Peyer's patch (tissue), 4 donors: Measurements from ENCODE around the gene USP22.

Experiments used
- CTCF ChIP-seq, 6 experiments: fragments of 450-650 bp in 4 of 6; fragments of 200-600 bp in 2 of 6; sonication (generic) in 1 of 6; IDR thresholded peaks; one replicate each; pipeline ENCODE4 v1.5.1; 2017 to 2019; ENCODE audit warnings: antibody characterized with exemption in 6 of 6, mild to moderate bottlenecking in 3 of 6, moderate library complexity in 1 of 6
- POLR2A ChIP-seq, 2 donors: fragments of 450-650 bp; IDR thresholded peaks; one replicate each; pipeline ENCODE4 v1.5.1; 2017; ENCODE audit warnings: antibody characterized with exemption in 2 of 2, mild to moderate bottlenecking in 2 of 2, moderate library complexity in 2 of 2

GRCh38 chr17:20970329-20970728 is 72.5 kb downstream of the USP22 start:
- TF ChIP-seq POLR2A (IDR thresholded peaks at IDR 0.05) (no peak), CTCF (IDR thresholded peaks at IDR 0.05) (no peak)
